Psoas muscle (tissue), 8 donors: Measurements from ENCODE around the gene SCARF2. TPM values are rescaled to one million over a fixed set of nuclear protein-coding genes. Genes with fewer than 3 reads are reported as not detected.

ENCODE experiments used
- ATAC-seq, 4 donors: fragments of 200-7000 bp; cut with Tn5 transposase; one replicate each; pipeline ENCODE4 v1.9.1; 2020; ENCODE audit warnings: moderate library complexity in 3 of 4, mild to moderate bottlenecking in 2 of 4
- DNase-seq, 2 donors: peaks; one replicate each; pipeline ENCODE4 v3.0.0-alpha.2; 2020
- H3K27ac ChIP-seq: fragments of 200-600 bp; one replicate; pipeline ENCODE4 v1.8.0; 2022
- H3K27me3 ChIP-seq, 3 donors: fragments of 200-600 bp in 1 of 3; one replicate each; pipeline versions ENCODE4 v1.6.1 to v1.8.0; 2013 to 2022; ENCODE audit warnings: low read length in 2 of 3, mild to moderate bottlenecking in 2 of 3, moderate library complexity in 1 of 3; ENCODE audit not compliant: insufficient read depth in 3 of 3
- H3K36me3 ChIP-seq, 2 donors: fragments of 200-600 bp in 1 of 2; one replicate each; pipeline versions ENCODE4 v1.6.1 to v1.8.0; 2013 to 2022; ENCODE audit warnings: low read depth in 1 of 2, mild to moderate bottlenecking in 1 of 2, moderate library complexity in 1 of 2; ENCODE audit not compliant: insufficient read depth in 1 of 2
- H3K4me1 ChIP-seq: fragments of 200-600 bp; one replicate; pipeline ENCODE4 v1.8.0; 2022
- H3K4me3 ChIP-seq: fragments of 200-600 bp; one replicate; pipeline ENCODE4 v1.8.0; 2022; ENCODE audit warnings: mild to moderate bottlenecking
- H3K9me3 ChIP-seq: fragments of 200-600 bp; one replicate; pipeline ENCODE4 v1.8.0; 2022
- WGBS, 3 donors: extraction: QIAGEN DNeasy Blood & Tissue Kit; methylation state at CpG; one replicate each; pipeline versions ENCODE4 v1.1.6 to v1.1.7; 2013; 5-methylcytosine and 5-hydroxymethylcytosine counted together
- intact Hi-C, 2 donors: fragments of 100-400 bp; cut with DNase I; formaldehyde crosslinking; loops; one replicate each; pipeline versions ENCODE4 v1.11.0 to v1.14.2; 2022
- polyA plus RNA-seq, 3 donors: library from polyadenylated mRNA; stranded (reverse); fragments of 200-250 nt; gene quantifications; one replicate each; pipeline ENCODE4 v1.2.3, GENCODE V29; 2013
- total RNA-seq, 4 donors: library from RNA; stranded (reverse); fragmentation: NEBNext Ultra II Directional in 2 of 4; extraction: Animal tissue kit (Norgen Biotek cat#: 25700) in 2 of 4; gene quantifications; one replicate each; pipeline versions ENCODE4 v1.2.1 to v1.2.4, GENCODE V29; 2021 to 2023
- TF ChIP-seq, protein P1 (sequence below): fragments of 200-600 bp; IDR thresholded peaks from one replicate; pipeline ENCODE4 v1.8.0; 2022; ENCODE audit warnings: antibody characterized with exemption
- donor health status: healthy with polysubstance abuse.
- donor health status: DM: no; HTN: no; CAD: no; lungs with moderate emphysema.
- donor health status: Bipolar disorder and iron deficiency.
- donor health status: healthy.
- donor health status: DM: yes; HTN: yes; CAD: no.
- donor health status: DM: no; HTN: no; CAD: no.
- donor health status: DM: no; HTN: no; CAD: no.
- donor health status: DM: yes; HTN: yes; CAD: no.

The SCARF2 gene
- total and polyA plus RNA-seq, 7 donors, result 0.44 to 2.0 (median 1.3) TPM

DNA sequence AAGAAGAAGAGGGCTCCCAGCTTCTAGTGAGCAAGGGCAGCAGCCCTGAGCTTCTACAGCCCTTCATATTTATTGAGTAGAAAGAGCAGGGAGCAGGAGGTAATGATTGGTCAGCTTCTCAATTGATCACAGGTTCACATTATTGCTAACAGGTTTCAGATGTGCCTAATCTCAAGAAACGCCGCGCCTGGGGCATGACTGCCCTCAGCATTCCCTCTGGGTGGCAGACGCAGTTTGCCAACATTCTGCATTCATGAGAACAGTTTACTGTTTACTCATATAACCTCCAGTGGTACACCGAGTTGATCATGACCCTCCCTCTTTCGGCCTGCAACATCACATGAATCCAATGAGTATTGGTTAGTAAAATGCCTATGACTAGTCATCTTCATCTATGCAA is 48.3 kb downstream of the SCARF2 start:
- TF ChIP-seq, protein P1, sequence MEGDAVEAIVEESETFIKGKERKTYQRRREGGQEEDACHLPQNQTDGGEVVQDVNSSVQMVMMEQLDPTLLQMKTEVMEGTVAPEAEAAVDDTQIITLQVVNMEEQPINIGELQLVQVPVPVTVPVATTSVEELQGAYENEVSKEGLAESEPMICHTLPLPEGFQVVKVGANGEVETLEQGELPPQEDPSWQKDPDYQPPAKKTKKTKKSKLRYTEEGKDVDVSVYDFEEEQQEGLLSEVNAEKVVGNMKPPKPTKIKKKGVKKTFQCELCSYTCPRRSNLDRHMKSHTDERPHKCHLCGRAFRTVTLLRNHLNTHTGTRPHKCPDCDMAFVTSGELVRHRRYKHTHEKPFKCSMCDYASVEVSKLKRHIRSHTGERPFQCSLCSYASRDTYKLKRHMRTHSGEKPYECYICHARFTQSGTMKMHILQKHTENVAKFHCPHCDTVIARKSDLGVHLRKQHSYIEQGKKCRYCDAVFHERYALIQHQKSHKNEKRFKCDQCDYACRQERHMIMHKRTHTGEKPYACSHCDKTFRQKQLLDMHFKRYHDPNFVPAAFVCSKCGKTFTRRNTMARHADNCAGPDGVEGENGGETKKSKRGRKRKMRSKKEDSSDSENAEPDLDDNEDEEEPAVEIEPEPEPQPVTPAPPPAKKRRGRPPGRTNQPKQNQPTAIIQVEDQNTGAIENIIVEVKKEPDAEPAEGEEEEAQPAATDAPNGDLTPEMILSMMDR, result no peak
- Histone ChIP-seq H3K4me1 (no peaks in the 10 kb centered on the region), H3K27me3 (peaks cover 0 to 11% (median 0%) of the 10 kb centered on the region in 3 donors), H3K27ac (no peak overlapping the region), H3K9me3 (no peaks in the 10 kb centered on the region), H3K4me3 (no peak overlapping the region), H3K36me3 (no peaks in the 10 kb centered on the region)
- DNase-seq, result no peak
- ATAC-seq, result no peak
- intact Hi-C loops, result no loop called here
- 92 to 95% (median 94%) methylated on average over 6 of the region's 6 CpGs for WGBS, 3 donors

DNA sequence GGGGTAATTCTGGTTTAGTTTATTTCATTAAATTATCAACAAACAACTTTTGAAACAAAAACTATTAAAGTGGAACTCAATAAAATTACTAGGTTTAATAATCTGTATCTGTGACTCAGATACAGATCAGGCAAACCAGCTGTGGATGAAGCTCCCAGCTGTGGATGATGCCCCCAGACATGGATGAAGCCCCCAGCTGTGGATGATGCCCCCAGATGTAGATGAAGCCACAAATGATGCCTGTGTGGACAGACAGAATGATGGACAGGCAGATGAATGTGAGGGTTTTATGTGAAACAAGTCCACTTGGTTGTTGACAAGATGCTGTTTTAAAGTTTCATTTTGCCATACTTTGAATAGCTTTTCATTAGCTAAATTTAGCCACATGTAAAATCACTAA is 49.4 kb downstream of the SCARF2 start:
- intact Hi-C loops, result no loop called here
- ATAC-seq, result no peak
- Histone ChIP-seq H3K27ac (no peak overlapping the region), H3K4me3 (no peak overlapping the region), H3K27me3 (peaks cover 0 to 15% (median 0%) of the 10 kb centered on the region in 3 donors), H3K36me3 (no peaks in the 10 kb centered on the region), H3K4me1 (no peaks in the 10 kb centered on the region), H3K9me3 (no peaks in the 10 kb centered on the region)
- no peak for DNase-seq
- TF ChIP-seq, protein P1, result no peak

GRCh38 chr22:20386972-20387371 is 50.7 kb downstream of the SCARF2 start:
- no peak for ATAC-seq
- Histone ChIP-seq H3K36me3 (no peaks in the 10 kb centered on the region), H3K4me3 (no peak overlapping the region), H3K9me3 (no peaks in the 10 kb centered on the region), H3K27me3 (peaks cover 0 to 15% (median 0%) of the 10 kb centered on the region in 3 donors), H3K4me1 (no peaks in the 10 kb centered on the region), H3K27ac (no peak overlapping the region)
- DNase-seq, result no peak
- TF ChIP-seq, protein P1, result no peak
- 80 to 85% (median 83%) methylated on average over 4 of the region's 4 CpGs for WGBS, 3 donors
- intact Hi-C loops, result no loop called here

DNA sequence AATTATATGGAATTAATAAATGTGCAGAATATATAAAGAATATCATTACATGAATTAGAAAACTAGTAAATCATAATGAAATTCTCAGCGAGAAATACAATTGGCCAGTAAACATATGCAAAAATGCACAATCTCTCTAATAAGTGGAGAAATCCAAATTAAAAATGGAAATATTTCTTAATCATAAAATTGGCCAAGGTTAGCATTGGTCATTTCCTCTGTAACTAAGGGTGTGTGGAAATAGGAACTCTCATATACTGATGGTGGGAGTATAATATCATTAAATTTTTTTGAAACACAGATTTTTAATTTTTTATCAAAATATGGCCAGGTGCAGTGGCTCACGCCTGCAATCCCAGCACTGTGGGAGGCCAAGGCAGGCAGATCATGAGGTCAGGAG is 51.3 kb downstream of the SCARF2 start:
- intact Hi-C loops, result no loop called here
- Histone ChIP-seq H3K36me3 (no peaks in the 10 kb centered on the region), H3K4me1 (no peaks in the 10 kb centered on the region), H3K4me3 (no peak overlapping the region), H3K27me3 (peaks cover 0 to 15% (median 0%) of the 10 kb centered on the region in 3 donors), H3K9me3 (no peaks in the 10 kb centered on the region), H3K27ac (no peak overlapping the region)
- ATAC-seq, result no peak
- WGBS, 3 donors, result 83 to 89% (median 86%) methylated on average over 2 of the region's 2 CpGs
- TF ChIP-seq, protein P1, result no peak
- DNase-seq, result no peak

DNA sequence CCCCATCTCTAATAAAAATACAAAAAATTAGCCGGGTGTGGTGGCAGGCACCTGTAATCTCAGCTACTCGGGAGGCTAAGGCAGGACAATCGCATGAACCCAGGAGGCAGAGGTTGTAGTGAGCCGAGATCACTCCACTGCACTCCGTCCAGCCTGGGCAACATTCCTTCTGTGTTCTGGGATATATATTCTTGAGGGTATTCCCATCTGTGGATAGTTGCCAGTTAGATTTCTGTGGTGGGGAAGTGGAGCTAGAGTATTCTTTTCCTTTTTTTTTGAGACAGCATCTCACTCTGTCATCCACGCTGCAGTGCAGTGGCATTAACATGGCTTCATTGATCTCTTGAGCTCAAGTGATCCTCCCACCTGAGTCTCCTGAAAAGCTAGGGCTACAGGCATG is 52.8 kb downstream of the SCARF2 start:
- TF ChIP-seq, protein P1, result no peak
- WGBS, 3 donors, result 89 to 91% (median 91%) methylated on average over 6 of the region's 6 CpGs
- ATAC-seq (no peak), DNase-seq (no peak)
- no peaks in the 10 kb centered on the region for H3K36me3 ChIP-seq
- H3K27me3 ChIP-seq, result peaks cover 0 to 15% (median 0%) of the 10 kb centered on the region in 3 donors
- H3K4me3 ChIP-seq, result no peak overlapping the region
- no peaks in the 10 kb centered on the region for H3K9me3 ChIP-seq
- no peak overlapping the region for H3K27ac ChIP-seq
- intact Hi-C loops, result no loop called here
- H3K4me1 ChIP-seq, result no peaks in the 10 kb centered on the region
